Measurements from ENCODE around the gene FAM171A1.

DNA sequence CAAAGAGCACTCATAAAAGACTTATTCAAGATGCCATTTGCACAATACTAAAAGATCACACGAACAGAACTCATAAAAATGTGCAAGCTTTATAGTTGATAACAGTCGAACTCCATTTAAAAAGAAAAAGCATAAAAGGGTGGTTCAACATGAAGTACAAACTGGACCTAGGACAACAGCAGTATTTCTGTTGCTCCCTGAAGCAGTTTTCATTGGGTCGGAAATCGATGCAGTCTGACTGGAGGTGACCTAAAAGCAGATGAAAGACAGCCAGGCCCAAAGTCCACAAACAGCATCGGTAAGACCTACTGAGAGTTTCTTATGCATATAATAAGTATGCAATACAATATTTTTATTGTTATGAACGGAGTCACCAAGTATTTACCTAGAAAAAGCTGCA is 23.9 kb downstream of the FAM171A1 start:
- TF ChIP-seq, protein P1, sequence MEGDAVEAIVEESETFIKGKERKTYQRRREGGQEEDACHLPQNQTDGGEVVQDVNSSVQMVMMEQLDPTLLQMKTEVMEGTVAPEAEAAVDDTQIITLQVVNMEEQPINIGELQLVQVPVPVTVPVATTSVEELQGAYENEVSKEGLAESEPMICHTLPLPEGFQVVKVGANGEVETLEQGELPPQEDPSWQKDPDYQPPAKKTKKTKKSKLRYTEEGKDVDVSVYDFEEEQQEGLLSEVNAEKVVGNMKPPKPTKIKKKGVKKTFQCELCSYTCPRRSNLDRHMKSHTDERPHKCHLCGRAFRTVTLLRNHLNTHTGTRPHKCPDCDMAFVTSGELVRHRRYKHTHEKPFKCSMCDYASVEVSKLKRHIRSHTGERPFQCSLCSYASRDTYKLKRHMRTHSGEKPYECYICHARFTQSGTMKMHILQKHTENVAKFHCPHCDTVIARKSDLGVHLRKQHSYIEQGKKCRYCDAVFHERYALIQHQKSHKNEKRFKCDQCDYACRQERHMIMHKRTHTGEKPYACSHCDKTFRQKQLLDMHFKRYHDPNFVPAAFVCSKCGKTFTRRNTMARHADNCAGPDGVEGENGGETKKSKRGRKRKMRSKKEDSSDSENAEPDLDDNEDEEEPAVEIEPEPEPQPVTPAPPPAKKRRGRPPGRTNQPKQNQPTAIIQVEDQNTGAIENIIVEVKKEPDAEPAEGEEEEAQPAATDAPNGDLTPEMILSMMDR (IDR thresholded peaks at IDR 0.05) = no peak
- no peak for TF ChIP-seq ZBTB33 (IDR thresholded peaks at IDR 0.05; ENCODE audit: borderline replicate concordance, low read depth)
